PFSK-1 (cell line): ENCODE results near the gene TFRC.

Experiments used
- POLR2AphosphoS5 ChIP-seq: IDR thresholded peaks from 2 replicates; pipeline ENCODE4 v1.6.1; 2012; ENCODE audit warnings: low read depth, mild to moderate bottlenecking, control low read depth, low read length, moderate library complexity
- REST ChIP-seq, 2 experiments: IDR thresholded peaks; 2 replicates each; pipeline versions ENCODE4 v1.6.1 to v1.8.0; 2011 to 2012; ENCODE audit warnings: low read depth in 2 of 2, low read length in 2 of 2, control low read depth in 1 of 2, inconsistent platforms in 1 of 2, mild to moderate bottlenecking in 1 of 2, moderate library complexity in 1 of 2; ENCODE audit not compliant: insufficient read depth in 1 of 2
- SIN3A ChIP-seq: IDR thresholded peaks from 2 replicates; pipeline ENCODE4 v1.6.1; 2012; ENCODE audit warnings: mild to moderate bottlenecking, low read length, moderate library complexity, borderline replicate concordance; ENCODE audit not compliant: insufficient read depth
- TAF1 ChIP-seq: IDR thresholded peaks from 2 replicates; pipeline ENCODE4 v1.6.1; 2012; ENCODE audit warnings: low read length, control low read depth, borderline replicate concordance; ENCODE audit not compliant: insufficient read depth

GRCh38 chr3:196057760-196058331 is 24.0 kb downstream of the TFRC start:
- no peak for TF ChIP-seq TAF1
- no peak for TF ChIP-seq POLR2AphosphoS5
- no peak for TF ChIP-seq SIN3A
- no peak for TF ChIP-seq REST (IDR thresholded peaks at IDR 0.05; ENCODE audit: insufficient read depth in 1 of 2, low read depth in 2 of 2, low read length in 2 of 2)
